HG03342 (cell line): ENCODE results near the gene KCNQ4.

Experiments used
- ATAC-seq: cut with Tn5 transposase; IDR thresholded peaks from one replicate; pipeline ENCODE4 v1.9.1; 2021; ENCODE audit warnings: mild to moderate bottlenecking, moderate library complexity; ENCODE audit not compliant: unreplicated experiment

The KCNQ4 gene

DNA sequence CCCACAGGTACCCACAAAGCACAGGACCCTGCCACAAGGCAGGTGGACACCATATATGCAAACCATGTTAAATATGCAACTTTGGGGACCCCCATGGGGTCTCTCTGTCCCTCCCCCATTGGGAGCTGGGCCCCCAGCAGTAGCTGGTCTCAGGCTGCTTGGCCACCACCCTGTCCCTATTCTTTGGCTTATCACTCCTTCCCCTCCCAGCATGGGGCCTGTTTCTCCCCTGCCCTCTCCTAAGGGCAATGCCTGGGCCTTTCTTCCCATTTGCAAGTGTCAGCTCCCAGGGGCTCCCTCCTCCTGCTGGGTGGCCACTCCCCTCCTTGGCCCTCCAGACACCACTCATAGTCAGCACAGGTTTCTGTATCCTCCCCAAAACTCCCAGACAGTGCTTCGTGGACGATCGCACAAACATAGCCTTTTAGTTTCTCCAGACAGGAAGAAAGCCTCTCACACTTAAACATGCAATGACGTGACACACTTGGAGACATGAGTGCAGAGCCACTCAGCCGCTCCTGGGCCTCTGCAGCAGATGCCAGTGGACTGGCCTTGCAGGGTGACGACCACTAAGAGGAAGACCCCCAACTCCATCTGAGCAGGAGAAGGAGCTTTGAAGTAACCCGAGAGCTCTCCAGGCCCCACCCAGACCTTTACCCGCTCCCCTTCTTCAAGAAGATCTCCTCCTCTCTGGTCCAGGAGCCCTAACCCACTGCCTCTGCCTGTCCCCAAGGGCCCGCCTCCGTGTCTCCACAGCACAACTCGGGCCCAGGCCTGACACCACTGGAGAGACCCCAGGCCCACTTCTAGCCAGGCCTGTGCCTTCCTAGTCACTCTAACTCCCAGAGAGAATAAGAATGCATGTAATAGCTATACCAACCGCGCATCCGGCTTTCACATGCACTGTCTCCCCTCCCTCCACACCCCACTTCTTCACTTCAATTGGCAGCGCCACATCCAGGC, 55.7 kb downstream of the KCNQ4 start:
- ATAC-seq = no peak

DNA sequence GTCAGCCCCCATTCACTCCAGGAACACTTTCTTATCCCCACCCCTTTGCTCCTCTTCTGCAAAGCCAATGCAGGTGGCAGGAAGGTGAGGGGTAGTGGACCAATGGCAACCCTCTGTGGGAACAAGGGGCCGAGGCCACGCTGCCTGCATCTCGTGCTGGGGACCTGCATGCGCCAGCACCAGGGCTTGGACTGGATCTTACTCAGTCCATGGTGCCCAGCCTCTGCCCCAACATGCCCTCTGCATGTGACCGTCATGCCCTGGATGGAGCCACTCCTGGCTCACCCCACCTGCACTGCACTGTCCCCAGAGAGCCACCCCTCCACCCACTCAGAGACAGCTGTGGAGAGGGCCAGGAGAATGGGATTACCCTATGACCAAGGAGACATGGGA, 56.4 kb downstream of the KCNQ4 start:
- ATAC-seq = no peak

GRCh38 chr1:40840526-40841323, 57.1 kb downstream of the KCNQ4 start:
- ATAC-seq = no peak

DNA sequence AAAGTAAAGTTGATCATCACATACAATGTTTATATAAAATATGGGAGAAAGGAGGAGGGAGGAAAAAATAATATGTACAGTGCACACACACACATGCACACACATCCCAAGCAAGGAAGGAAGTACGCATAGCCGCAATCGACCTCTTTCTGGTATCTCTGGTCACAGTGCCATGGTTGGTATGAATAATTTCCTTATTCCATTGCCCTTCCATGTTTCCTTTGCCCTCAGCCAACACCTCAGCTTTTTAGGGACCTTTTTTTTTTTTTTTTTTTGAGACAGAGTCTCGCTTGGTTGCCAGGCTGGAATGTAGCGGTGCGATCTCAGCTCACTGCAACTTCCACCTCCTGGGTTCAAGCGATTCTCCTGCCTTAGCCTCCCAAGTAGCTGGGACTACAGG, 58.0 kb downstream of the KCNQ4 start:
- no peak for ATAC-seq

DNA sequence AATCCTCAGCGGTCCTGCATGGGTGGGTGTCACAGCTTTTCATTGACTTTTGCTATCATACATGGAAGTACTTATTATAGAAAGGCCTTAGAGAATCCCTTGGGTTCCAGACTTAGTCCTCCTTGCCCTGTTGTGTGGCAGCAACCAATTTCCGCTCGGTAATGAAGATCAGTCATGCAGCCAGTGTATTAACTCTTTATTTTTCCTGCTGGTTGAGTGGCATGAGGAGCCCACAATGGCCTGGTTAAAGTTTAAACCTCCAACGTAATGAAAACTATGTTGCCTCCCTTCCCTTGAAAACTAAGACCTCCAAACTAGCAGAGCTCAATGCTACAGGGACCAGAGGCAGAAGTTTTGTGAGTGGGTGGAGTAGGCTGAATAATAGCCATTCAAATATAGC, 58.6 kb downstream of the KCNQ4 start:
- ATAC-seq = no peak

GRCh38 chr1:40842691-40843090, 59.1 kb downstream of the KCNQ4 start:
- no peak for ATAC-seq

- ATAC-seq = no peak
Observed at GRCh38 chr1:40844079-40844478, 60.5 kb downstream of the KCNQ4 start.

GRCh38 chr1:40844887-40845878, 61.6 kb downstream of the KCNQ4 start:
- ATAC-seq = no peak

DNA sequence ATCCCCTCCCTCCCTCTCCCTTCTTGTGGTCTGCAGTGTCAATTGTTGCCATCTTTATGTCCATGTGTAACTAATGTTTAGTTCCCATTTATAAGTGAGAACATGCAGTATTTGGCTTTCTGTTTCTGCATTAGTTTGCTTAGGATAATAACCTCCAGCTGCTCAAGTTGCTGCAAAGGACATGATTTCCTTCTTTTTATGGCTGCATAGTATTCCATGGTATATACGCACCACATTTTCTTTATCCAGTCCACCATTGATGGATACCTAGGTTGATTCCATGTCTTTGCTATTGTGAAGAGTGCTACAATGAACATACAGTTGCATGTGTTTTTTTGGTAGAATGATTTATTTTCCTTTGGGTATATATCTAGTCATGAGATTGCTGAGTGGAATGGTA, 62.3 kb downstream of the KCNQ4 start:
- no peak for ATAC-seq

DNA sequence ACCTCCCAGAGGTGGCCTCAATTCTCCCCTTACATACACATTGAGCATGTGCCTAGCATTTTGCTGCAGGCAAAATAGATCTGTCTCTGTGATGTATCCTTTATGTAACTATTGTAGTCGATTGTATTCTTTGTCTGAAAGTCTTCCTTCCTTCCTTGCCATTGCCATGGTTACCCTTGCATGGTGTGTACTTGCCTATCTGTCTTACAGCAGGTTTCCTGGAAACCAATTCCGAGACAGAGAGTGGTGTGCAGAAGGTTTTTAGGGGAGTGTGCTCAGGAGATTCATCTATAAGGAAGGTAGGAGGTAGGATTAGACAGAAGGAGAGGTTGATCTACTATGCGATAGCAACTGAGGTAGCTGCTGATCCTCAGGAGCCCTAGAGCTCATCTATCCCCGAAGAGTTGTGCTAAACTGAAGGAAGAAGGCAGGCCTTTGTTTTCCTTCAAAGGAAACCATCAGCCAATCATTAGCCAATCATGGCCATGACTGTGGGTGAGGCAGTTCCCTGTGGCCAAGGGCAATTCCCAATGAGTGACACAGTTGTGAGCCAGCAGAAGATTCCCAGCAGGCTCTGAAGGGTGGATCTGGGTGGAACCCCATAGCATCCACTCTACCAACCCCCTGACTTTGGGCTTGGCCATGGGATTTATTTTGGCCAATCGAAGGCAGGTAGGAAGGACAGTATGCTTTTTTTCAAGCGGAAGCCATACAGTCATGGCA, 63.6 kb downstream of the KCNQ4 start:
- no peak for ATAC-seq

DNA sequence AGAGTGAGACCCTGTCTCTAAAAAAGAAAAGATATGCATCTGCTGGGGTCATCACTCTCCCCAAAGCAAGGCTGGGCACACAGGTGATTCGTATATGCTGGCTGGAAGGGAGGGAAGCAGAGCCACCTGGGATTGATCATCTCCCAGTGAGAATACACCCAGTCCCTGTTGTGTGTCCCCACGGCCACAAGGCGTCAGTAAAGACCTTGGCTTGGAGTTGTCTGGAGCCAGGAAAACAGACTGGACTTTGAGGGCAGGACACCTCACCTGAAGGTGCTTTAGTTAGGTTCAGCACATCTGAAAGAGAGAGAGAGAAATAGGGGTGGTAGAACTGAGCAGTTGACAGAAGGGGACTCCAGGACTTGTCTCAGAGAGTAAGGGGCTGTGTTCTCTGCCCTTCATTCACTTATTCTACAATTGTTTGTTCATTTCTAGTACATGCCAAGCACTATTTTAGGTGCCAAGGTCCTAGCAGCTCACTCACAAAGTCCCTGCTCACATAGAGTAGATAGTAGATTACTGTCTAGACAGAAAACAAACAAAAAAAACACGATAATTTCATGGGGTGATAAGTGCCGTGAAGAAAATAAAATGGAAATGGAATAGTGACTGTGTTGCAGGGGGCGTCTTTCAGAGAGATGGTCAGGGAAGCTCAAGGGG, 65.1 kb downstream of the KCNQ4 start:
- ATAC-seq = no peak

DNA sequence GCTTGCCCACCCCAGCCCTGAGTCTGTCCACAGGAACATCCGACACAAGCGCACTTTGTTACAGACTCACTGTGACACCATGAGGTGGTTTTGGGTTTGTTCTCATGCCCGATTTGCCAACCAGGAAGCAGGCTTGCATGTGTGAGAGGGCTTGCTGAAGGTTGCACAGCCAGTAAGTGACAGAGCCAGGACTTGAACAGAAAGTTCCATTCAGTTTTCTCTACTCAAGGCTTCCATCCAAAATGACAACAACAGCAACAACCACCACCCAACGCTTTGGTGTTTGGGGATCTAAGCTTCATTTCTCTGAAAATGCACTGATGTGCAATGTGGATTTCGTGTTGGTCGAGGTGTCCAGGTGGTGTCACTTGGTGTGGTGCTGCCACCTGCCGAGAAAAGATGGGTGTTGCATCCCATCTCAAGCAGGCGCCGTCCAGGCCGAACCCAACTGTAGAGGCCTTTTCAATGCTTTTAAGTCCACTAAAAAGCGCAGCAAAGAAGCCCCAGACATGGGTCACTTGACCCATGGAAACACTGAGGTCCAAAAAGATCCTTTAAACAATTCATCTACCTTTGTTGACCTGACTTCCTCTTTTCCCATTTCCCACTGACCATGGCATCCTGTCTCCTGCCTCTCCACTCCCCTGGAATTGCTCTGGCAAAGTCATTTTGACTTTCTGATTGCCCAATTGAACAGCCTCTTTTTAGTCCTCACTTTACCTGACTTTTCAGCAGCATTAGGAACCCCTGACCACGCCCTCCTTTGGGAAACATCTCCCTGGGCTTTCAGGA, 66.4 kb downstream of the KCNQ4 start:
- ATAC-seq = peak; percentile 63

- ATAC-seq = no peak
Observed at GRCh38 chr1:40851643-40852042, 68.1 kb downstream of the KCNQ4 start.

DNA sequence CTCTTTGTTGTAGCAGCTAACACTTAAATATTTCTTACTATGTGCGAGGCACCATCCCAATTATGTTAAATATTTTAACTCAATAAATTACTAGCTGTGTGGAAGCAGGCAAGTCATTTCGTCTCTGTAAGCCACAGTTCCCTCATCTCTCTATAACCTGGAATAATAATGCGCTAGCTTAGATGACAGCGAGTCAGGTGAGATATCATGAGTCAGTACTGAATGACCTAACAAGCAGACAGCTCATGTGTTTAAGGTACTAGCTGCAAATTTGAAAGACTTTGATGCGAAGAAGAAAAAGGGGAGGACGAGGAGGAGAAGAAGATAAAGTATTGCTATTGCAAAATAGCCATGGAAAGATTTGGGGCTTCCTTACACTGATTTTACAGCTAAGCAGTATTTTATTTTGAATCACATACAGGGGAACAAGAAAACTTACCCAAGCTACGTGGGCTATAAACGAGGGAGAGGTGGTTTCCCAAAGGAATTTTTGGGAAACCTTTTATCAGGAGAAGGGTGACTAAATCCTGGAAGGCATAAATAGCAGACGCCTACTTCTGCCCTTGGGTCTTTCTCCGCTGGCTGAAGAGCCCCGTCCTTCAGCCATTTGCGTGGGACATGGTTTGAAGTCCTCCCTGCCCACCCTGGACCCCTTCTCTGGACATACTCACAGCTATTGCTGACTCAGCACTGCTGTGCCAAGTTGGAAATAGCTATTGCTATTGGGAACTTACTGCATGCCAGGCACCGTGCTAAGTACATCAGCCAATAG, 69.7 kb downstream of the KCNQ4 start:
- no peak for ATAC-seq

DNA sequence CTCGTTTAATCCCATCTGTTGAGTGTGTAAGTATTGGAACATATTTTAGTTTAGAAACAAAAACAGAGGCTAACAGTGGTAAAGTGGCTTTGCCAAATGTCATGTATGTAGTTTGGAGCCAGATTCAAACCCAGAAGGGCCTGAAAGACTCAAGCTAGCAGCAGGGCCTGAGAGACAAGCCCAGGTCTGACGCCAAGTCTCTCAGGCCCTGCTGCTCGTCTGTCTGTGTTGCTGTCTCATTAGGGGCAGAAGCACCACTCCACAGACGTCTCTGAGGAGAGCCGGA, 70.2 kb downstream of the KCNQ4 start:
- no peak for ATAC-seq

DNA sequence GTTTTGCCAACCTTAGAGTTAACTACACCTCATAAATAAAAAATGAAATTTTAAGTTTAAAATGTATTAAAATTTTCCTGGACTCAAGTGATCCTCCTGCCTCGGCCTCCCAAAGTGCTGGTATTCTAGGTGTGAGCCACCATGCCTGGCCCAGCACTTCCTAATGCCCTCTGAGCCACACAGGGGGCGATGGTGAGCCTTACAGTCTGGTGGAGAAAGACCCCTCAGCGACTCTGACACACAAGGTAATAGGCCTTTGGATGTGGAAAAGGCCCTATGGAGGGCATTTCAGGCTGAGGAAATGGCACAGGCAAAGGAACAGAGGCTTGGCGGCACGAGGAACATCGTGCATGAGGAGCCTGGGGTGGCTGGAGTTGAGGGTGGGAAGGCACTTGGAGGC, 71.9 kb downstream of the KCNQ4 start:
- ATAC-seq = no peak

DNA sequence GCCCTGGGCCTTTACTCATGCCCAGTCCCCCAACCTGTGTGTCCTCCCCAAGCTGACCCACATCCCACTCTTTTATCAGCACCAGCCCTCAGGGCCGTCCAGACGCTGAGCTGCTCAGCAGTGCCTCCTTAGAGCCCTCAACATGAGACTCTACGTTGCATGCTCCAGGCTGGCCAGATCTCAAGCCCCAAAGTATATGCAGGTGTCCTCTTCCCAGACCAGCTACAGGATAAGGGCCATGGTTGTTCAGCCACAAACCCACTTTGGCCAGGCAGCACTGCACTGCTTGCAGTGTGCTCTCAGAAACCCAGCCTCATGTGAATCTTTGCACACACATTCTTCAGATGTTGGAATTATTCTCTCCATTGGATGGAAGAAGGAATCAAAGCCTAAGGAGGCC, 72.5 kb downstream of the KCNQ4 start:
- no peak for ATAC-seq

DNA sequence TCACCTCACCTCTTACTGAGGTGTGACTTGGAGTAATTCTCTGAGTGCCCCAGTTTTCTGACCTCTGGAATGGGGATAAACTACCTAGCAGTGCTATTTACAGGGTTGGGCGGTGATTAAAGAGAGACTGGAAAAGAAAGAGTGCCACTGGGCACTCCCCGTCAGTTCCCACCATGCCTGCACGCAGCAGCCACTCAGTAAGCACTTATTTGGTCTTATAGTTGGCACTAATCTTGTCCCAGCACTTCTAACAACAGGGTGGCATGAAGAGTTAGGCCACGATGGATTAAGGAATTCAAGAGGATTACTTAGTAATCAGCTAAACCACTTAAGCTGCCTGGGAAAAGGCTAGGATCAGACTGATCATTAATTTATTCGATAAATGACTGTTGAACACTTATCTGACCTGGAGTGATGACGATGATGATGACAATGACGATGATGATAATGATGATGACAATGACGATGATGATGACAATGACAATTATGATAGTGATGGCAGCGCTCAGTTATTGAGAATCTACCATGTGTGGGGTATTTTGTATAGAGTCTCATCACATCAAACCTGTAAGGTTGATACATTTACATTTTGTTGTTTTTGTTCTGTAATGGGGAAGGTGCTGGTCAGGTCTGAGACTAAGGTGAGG, 73.2 kb downstream of the KCNQ4 start:
- no peak for ATAC-seq
